Heart right ventricle (tissue), 16 donors: ENCODE measurements around the gene KLHL1. TPM values are rescaled to one million over a fixed set of nuclear protein-coding genes. Genes with fewer than 3 reads are reported as not detected.

Experiments
- ATAC-seq, 8 donors: fragments of 200-7000 bp; cut with Tn5 transposase; one replicate each; pipeline ENCODE4 v1.9.1; 2020; ENCODE audit warnings: mild to moderate bottlenecking in 8 of 8, moderate library complexity in 8 of 8, moderate number of reproducible peaks in 1 of 8
- DNase-seq, 2 donors: peaks; one replicate each; pipeline ENCODE4 v3.0.0-alpha.2; 2020
- H3K27ac ChIP-seq, 10 donors: fragments of 200-600 bp; sonication (generic) in 2 of 10; one replicate each; pipeline versions ENCODE4 v1.5.0 to v1.8.0; 2020 to 2022; ENCODE audit warnings: mild to moderate bottlenecking in 3 of 10
- H3K27me3 ChIP-seq, 7 donors: fragments of 200-600 bp; one replicate each; pipeline ENCODE4 v1.8.0; 2021 to 2022; ENCODE audit warnings: mild to moderate bottlenecking in 2 of 7
- H3K36me3 ChIP-seq, 9 donors: fragments of 200-600 bp; sonication (generic) in 1 of 9; one replicate each; pipeline versions ENCODE4 v1.5.0 to v1.8.0; 2020 to 2022; ENCODE audit warnings: mild to moderate bottlenecking in 2 of 9
- H3K4me1 ChIP-seq, 9 donors: fragments of 200-600 bp; sonication (generic) in 1 of 9; one replicate each; pipeline versions ENCODE4 v1.5.0 to v1.8.0; 2020 to 2022; ENCODE audit warnings: mild to moderate bottlenecking in 4 of 9
- H3K4me3 ChIP-seq, 10 donors: fragments of 200-600 bp; sonication (generic) in 2 of 10; one replicate each; pipeline versions ENCODE4 v1.5.0 to v1.8.0; 2020 to 2022; ENCODE audit warnings: mild to moderate bottlenecking in 7 of 10, moderate library complexity in 2 of 10
- H3K9me3 ChIP-seq, 11 donors: fragments of 200-600 bp in 10 of 11; sonication (generic) in 2 of 11; one replicate each; pipeline versions ENCODE4 v1.5.0 to v1.8.0; 2013 to 2022; ENCODE audit warnings: mild to moderate bottlenecking in 2 of 11, control low read depth in 1 of 11, moderate library complexity in 1 of 11
- CTCF ChIP-seq, 9 donors: fragments of 200-600 bp; sonication (generic) in 2 of 9; IDR thresholded peaks; one replicate each; pipeline versions ENCODE4 v1.5.0 to v1.8.0; 2021 to 2022; ENCODE audit warnings: antibody characterized with exemption in 9 of 9, mild to moderate bottlenecking in 5 of 9, moderate library complexity in 1 of 9
- WGBS, 2 donors: extraction: QIAGEN DNeasy Blood & Tissue Kit; methylation state at CpG; one replicate each; pipeline ENCODE4 v1.1.7; 2013; ENCODE audit warnings: inconsistent platforms in 1 of 2; 5-methylcytosine and 5-hydroxymethylcytosine counted together
- intact Hi-C, 10 donors: fragments of 100-400 bp; cut with DNase I; formaldehyde crosslinking; loops; one replicate each; pipeline versions ENCODE4 v1.11.1 to v1.14.2; 2022
- polyA plus RNA-seq, 2 donors: library from polyadenylated mRNA; stranded (reverse); fragments of 200-250 nt; gene quantifications; one replicate each; pipeline ENCODE4 v1.2.3, GENCODE V29; 2013
- total RNA-seq, 10 donors: library from RNA; stranded (reverse); fragmentation: NEBNext Ultra II Directional in 3 of 10; extraction: Animal tissue kit (Norgen Biotek cat#: 25700) in 3 of 10; gene quantifications; one replicate each; pipeline versions ENCODE4 v1.2.1 to v1.2.4, GENCODE V29; 2021 to 2023
- donor health status: Arrhythmogenic right ventricular cardiomyopathy.
- donor health status: ischemic (EF 13 %, LVEDD 7.1; RV severe dilation, severe dysfunction).
- donor health status: healthy with polysubstance abuse.
- donor health status: DM: no; HTN: yes; CAD: no.
- donor health status: DM: no; HTN: no; CAD: no.
- donor health status: ischemic (EF 25% LVEDD 6.9; RV normal size, moderate dysfunction).
- donor health status: ischemic (EF 25% LVEDD 5.7; RV mildly dilated, moderate dysfunction).
- donor health status: healthy.
- donor health status: DM: yes; HTN: yes; CAD: no.
- donor health status: Ischemic cardiomyopathy.
- donor health status: ischemic (EF 35%, LVEDD 5.7; RV mildly dilated, moderate dysfunction).
- donor health status: nonischemic (EF 11% LVEDD 7.7; RV severe dilation, severe dysfunction).
- donor health status: DM: yes; HTN: yes; CAD: no.
- donor health status: PGD.
- donor health status: ischemic (EF 29% LVEDD 5.4; RV normal size, mild dysfunction).
- donor health status: nonischemic (EF 23%, LVEDD 6.1; RV moderate dilation, normal function).

Gene KLHL1
- total and polyA plus RNA-seq, 12 donors: 0.06 TPM; not detected in 11

GRCh38 chr13:69809152-69809551, 299.1 kb downstream of the KLHL1 start:
- TF ChIP-seq CTCF (IDR thresholded peaks at IDR 0.05): no peak
- 79 to 83% methylated on average over 3 of the region's 3 CpGs for WGBS, 2 donors
- H3K4me3 ChIP-seq: no peak overlapping the region

DNA sequence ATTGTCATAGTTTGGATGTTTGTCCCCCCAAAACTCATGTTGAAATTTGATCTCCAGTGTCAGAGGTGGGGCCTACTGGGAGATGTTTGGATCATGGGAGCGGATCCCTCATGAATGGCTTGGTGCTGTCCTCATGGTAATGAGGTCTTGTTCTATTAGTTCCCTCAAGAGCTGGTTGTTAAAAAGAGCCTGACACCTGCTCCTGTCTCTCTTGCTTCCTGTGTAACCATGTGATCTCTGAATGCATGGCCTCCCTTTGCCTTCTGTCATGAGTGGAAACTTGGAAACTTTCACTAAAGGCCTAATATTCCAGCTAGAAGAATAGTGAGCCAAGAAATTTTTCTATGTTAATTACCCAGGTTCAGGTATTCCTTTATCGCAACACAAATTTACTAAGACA, 312.0 kb downstream of the KLHL1 start:
- no peak for ATAC-seq
- Histone ChIP-seq H3K36me3 (no peaks in the 10 kb centered on the region), H3K4me3 (no peak overlapping the region), H3K27ac (no peak overlapping the region), H3K27me3 (no peaks in the 10 kb centered on the region), H3K9me3 (peaks cover 0 to 15% (median 0%) of the 10 kb centered on the region in 11 donors), H3K4me1 (no peaks in the 10 kb centered on the region)
- DNase-seq: no peak
- intact Hi-C loops: no loop called here
- WGBS, 2 donors: 90 to 93% methylated on average over 2 of the region's 2 CpGs
- no peak for TF ChIP-seq CTCF (IDR thresholded peaks at IDR 0.05)

More at GRCh38 chr13:69809152-69809551, 299.1 kb downstream of the KLHL1 start:
- Histone ChIP-seq H3K27ac (no peak overlapping the region), H3K27me3 (no peaks in the 10 kb centered on the region), H3K9me3 (peaks cover 0 to 13% (median 5%) of the 10 kb centered on the region in 11 donors), H3K4me1 (no peaks in the 10 kb centered on the region), H3K36me3 (no peaks in the 10 kb centered on the region)
- intact Hi-C loops: no loop called here
- DNase-seq (no peak), ATAC-seq (no peak)

DNA sequence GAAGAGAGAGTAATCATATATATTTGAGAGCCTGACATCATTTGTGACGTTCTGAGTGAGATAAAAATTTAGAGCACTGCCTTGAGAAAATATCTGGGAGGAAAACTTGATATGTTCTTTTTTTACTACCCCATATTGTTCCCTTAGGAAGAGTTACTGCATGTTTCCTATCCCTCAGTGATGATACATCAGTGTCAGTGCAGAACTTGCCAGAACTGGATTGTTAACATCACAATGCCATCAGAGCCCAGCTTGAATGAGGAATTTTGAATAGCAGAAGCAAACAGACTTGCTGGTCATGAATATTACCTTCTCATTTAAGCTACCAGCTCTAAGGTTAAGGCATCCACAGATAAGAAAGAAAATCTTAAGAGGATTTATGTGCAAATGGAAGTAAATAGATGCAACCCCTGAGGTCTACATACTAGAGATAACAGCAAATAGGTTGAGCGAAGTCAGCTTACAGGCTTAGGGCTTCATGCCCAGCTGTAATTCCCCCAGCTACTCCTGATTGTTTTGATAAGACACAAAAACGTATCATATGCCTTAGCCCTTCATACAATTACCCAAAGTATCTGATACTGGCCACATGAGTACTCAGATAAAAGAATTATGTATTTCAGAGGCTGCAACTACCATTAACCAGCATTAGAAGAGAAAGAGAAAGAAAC, 314.3 kb downstream of the KLHL1 start:
- intact Hi-C loops: no loop called here
- Histone ChIP-seq H3K9me3 (peaks cover 0 to 14% (median 0%) of the 10 kb centered on the region in 11 donors), H3K36me3 (no peaks in the 10 kb centered on the region), H3K27ac (no peak overlapping the region), H3K4me3 (no peak overlapping the region), H3K4me1 (no peaks in the 10 kb centered on the region), H3K27me3 (no peaks in the 10 kb centered on the region)
- whole genome bisulfite sequencing, 2 donors: 23 to 28% methylated on average over 3 of the region's 3 CpGs
- TF ChIP-seq CTCF (IDR thresholded peaks at IDR 0.05): no peak
- DNase-seq (no peak), ATAC-seq (no peak)

- WGBS, 2 donors: 73% methylated on average over 4 of the region's 4 CpGs
- DNase-seq (no peak), ATAC-seq (no peak)
- no peak for TF ChIP-seq CTCF (IDR thresholded peaks at IDR 0.05)
- Histone ChIP-seq H3K36me3 (no peaks in the 10 kb centered on the region), H3K4me3 (no peak overlapping the region), H3K27me3 (no peaks in the 10 kb centered on the region), H3K27ac (no peak overlapping the region), H3K4me1 (no peaks in the 10 kb centered on the region), H3K9me3 (peaks cover 0 to 20% (median 0%) of the 10 kb centered on the region in 11 donors)
- intact Hi-C loops: no loop called here
Observed at GRCh38 chr13:69776937-69777336, 331.3 kb downstream of the KLHL1 start.
